Measurements from ENCODE around the gene LRP1. TPM values are rescaled to one million over a fixed set of nuclear protein-coding genes. Genes with fewer than 3 reads are reported as not detected.

The LRP1 gene
- total and polyA plus RNA-seq, 2 of the 4 experiments (the other 2 are of a cell fraction) = 73.1 to 142 TPM

DNA sequence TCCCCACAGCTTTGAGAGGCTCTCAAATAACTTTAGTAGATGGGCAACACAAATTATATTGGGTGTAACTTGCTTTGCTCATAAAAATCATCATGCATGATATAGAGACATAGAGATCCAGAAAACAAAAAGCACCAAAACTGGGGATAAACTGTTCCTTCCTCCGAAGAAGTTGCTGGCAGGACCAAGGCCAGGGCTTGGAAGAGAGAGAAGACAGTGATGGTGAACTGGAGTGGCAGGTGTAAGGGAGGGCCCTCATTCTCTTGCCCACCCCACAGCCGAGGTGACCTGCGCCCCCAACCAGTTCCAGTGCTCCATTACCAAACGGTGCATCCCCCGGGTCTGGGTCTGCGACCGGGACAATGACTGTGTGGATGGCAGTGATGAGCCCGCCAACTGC lies 72.9 kb downstream of the LRP1 start:
- Histone ChIP-seq H4K91ac (ENCODE audit: insufficient read depth, low read depth, low read length) (no peak overlapping the region), H3K36me3 (ENCODE audit: control insufficient read depth, insufficient read depth, low read length) (peaks cover 100% of the 10 kb centered on the region), H3K56ac (ENCODE audit: extremely low read depth, insufficient read depth, low read length) (no peak overlapping the region), H3K9ac (ENCODE audit: low read depth, low read length) (no peak overlapping the region), H3K4ac (ENCODE audit: low read depth, low read length) (no peak overlapping the region), H4K8ac (ENCODE audit: low read depth in 2 of 2, low read length in 2 of 2) (no peak overlapping the region), H3K18ac (ENCODE audit: low read depth, low read length) (no peak overlapping the region), H3K79me1 (ENCODE audit: low read depth in 1 of 2, low read length in 2 of 2) (peaks cover 7 to 8% of the 10 kb centered on the region in 2 experiments; a peak in 3 of 4 replicates), H3K9me1 (ENCODE audit: insufficient read depth, low read length) (no peaks in the 10 kb centered on the region), H2BK5ac (ENCODE audit: low read depth, low read length, poor library complexity, severe bottlenecking) (no peak overlapping the region), H3K4me1 (ENCODE audit: control insufficient read depth, insufficient read depth, low read length) (no peaks in the 10 kb centered on the region), H4K5ac (ENCODE audit: low read depth, low read length) (no peak overlapping the region), H3K27ac (ENCODE audit: insufficient read depth, low read length) (no peak overlapping the region), H2AFZ (replicated peaks; ENCODE audit: low read length, poor library complexity) (no peak overlapping the region), H3K14ac (replicated peaks; ENCODE audit: low read depth, low read length) (no peak overlapping the region), H2BK20ac (ENCODE audit: low read depth, low read length) (no peak overlapping the region), H2BK15ac (ENCODE audit: low read depth, low read length) (no peak overlapping the region), H4K20me1 (ENCODE audit: insufficient read depth, low read length) (peaks cover 8% of the 10 kb centered on the region), H2BK120ac (ENCODE audit: low read depth, low read length) (no peak overlapping the region), H2AK5ac (ENCODE audit: low read depth, low read length) (no peak overlapping the region), H3K4me3 (ENCODE audit: insufficient read depth, low read depth, low read length) (no peak overlapping the region), H3K4me2 (ENCODE audit: low read depth, low read length) (no peak overlapping the region), H3K27me3 (ENCODE audit: control insufficient read depth, insufficient read depth, low read length) (no peaks in the 10 kb centered on the region), H3K23ac (ENCODE audit: low read depth, low read length) (no peak overlapping the region), H2AK9ac (replicated peaks; ENCODE audit: low read depth, low read length, poor library complexity) (no peak overlapping the region), H3K9me3 (ENCODE audit: control insufficient read depth, insufficient read depth, low read length) (no peaks in the 10 kb centered on the region)
- no TSS peak for BruUV-seq (replicated peaks)
- intact Hi-C loops (cut with micrococcal nuclease) = no loop called here
- ATAC-seq (ENCODE audit: low read depth) (no peak), DNase-seq (no peak)
- ChIA-PET CTCF (no interaction called here), POLR2A (ENCODE audit: unreplicated experiment) (no interaction called here)
- in situ Hi-C loops (cut with MboI; ENCODE audit: low sequenced_read_pairs) = no loop called here
- no CpG with 5 or more reads among the region's 8 CpGs for WGBS, 2 experiments (ENCODE audit: extremely low coverage in 2 of 2, insufficient read length in 1 of 2)
- dilution Hi-C loops (cut with HindIII; ENCODE audit: low sequenced_read_pairs, unreplicated experiment) = no loop called here
- TF ChIP-seq RCOR1 (IDR thresholded peaks at IDR 0.05; ENCODE audit: insufficient replicate concordance, low read length) = no peak
- no peak for TF ChIP-seq RFX5 (IDR thresholded peaks at IDR 0.05; ENCODE audit: low read depth, low read length)
- TF ChIP-seq BHLHE40 (IDR thresholded peaks at IDR 0.05; ENCODE audit: low read depth, low read length) = no peak
- TF ChIP-seq, protein P1, sequence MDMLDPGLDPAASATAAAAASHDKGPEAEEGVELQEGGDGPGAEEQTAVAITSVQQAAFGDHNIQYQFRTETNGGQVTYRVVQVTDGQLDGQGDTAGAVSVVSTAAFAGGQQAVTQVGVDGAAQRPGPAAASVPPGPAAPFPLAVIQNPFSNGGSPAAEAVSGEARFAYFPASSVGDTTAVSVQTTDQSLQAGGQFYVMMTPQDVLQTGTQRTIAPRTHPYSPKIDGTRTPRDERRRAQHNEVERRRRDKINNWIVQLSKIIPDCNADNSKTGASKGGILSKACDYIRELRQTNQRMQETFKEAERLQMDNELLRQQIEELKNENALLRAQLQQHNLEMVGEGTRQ (IDR thresholded peaks at IDR 0.05; ENCODE audit: low read depth, low read length) = no peak
- TF ChIP-seq, protein P2, sequence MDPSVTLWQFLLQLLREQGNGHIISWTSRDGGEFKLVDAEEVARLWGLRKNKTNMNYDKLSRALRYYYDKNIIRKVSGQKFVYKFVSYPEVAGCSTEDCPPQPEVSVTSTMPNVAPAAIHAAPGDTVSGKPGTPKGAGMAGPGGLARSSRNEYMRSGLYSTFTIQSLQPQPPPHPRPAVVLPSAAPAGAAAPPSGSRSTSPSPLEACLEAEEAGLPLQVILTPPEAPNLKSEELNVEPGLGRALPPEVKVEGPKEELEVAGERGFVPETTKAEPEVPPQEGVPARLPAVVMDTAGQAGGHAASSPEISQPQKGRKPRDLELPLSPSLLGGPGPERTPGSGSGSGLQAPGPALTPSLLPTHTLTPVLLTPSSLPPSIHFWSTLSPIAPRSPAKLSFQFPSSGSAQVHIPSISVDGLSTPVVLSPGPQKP (IDR thresholded peaks at IDR 0.05; ENCODE audit: borderline replicate concordance, low read depth, low read length) = no peak
- TF ChIP-seq MAFK (IDR thresholded peaks at IDR 0.05; ENCODE audit: low read depth, low read length) = no peak
- no peak for TF ChIP-seq MXI1 (IDR thresholded peaks at IDR 0.05; ENCODE audit: borderline replicate concordance, low read depth, low read length)
- TF ChIP-seq MAZ (IDR thresholded peaks at IDR 0.05; ENCODE audit: borderline replicate concordance, low read depth, low read length) = no peak
- TF ChIP-seq FOS (IDR thresholded peaks at IDR 0.05; ENCODE audit: low read depth, low read length) = no peak
- TF ChIP-seq CEBPB (IDR thresholded peaks at IDR 0.05; ENCODE audit: low read depth, low read length) = no peak
- TF ChIP-seq, protein P3, sequence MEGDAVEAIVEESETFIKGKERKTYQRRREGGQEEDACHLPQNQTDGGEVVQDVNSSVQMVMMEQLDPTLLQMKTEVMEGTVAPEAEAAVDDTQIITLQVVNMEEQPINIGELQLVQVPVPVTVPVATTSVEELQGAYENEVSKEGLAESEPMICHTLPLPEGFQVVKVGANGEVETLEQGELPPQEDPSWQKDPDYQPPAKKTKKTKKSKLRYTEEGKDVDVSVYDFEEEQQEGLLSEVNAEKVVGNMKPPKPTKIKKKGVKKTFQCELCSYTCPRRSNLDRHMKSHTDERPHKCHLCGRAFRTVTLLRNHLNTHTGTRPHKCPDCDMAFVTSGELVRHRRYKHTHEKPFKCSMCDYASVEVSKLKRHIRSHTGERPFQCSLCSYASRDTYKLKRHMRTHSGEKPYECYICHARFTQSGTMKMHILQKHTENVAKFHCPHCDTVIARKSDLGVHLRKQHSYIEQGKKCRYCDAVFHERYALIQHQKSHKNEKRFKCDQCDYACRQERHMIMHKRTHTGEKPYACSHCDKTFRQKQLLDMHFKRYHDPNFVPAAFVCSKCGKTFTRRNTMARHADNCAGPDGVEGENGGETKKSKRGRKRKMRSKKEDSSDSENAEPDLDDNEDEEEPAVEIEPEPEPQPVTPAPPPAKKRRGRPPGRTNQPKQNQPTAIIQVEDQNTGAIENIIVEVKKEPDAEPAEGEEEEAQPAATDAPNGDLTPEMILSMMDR (conservative IDR thresholded peaks at IDR 0.05; ENCODE audit: low read depth, low read length) = no peak
- no peak for TF ChIP-seq RAD21 (IDR thresholded peaks at IDR 0.05; ENCODE audit: low read length)

All from IMR-90 (cell line).